HCT116 (cell line): ENCODE data around the gene TCF19.

Source experiments
- EZH2 ChIP-seq: fragments of 200-600 bp; sonication (generic); IDR thresholded peaks from 2 replicates; pipeline ENCODE4 v1.6.1; 2017; ENCODE audit warnings: antibody characterized with exemption, mixed run types
- POLR2AphosphoS5 ChIP-seq: IDR thresholded peaks from 2 replicates; pipeline ENCODE4 v1.6.1; 2011; ENCODE audit warnings: mild to moderate bottlenecking, low read depth, low read length, moderate library complexity
- YY1 ChIP-seq: IDR thresholded peaks from 2 replicates; pipeline ENCODE4 v1.6.1; 2011; ENCODE audit warnings: low read length, low read depth, moderate library complexity, mild to moderate bottlenecking; ENCODE audit not compliant: insufficient replicate concordance; ENCODE audit errors: extremely low read depth
- TF ChIP-seq, protein P1 (sequence below), 3 experiments: fragments of 200-600 bp in 1 of 3; sonication (generic) in 1 of 3; IDR thresholded peaks in 2 of 3; conservative IDR thresholded peaks in 1 of 3; 2 replicates each; pipeline ENCODE4 v1.5.1; 2012 to 2017; ENCODE audit warnings: low read depth in 2 of 3, low read length in 2 of 3, antibody characterized with exemption in 1 of 3, borderline replicate concordance in 1 of 3, control low read depth in 1 of 3, mild to moderate bottlenecking in 1 of 3, mixed read lengths in 1 of 3, mixed run types in 1 of 3, moderate library complexity in 1 of 3; ENCODE audit not compliant: insufficient read depth in 1 of 3
- TF ChIP-seq, protein P2 (sequence below): IDR thresholded peaks from 2 replicates; pipeline ENCODE4 v1.6.1; 2012

GRCh38 chr6:31161216-31162126 is 3.1 kb downstream of the TCF19 start:
- TF ChIP-seq EZH2, result no peak
- no peak for TF ChIP-seq YY1
- TF ChIP-seq, protein P1, sequence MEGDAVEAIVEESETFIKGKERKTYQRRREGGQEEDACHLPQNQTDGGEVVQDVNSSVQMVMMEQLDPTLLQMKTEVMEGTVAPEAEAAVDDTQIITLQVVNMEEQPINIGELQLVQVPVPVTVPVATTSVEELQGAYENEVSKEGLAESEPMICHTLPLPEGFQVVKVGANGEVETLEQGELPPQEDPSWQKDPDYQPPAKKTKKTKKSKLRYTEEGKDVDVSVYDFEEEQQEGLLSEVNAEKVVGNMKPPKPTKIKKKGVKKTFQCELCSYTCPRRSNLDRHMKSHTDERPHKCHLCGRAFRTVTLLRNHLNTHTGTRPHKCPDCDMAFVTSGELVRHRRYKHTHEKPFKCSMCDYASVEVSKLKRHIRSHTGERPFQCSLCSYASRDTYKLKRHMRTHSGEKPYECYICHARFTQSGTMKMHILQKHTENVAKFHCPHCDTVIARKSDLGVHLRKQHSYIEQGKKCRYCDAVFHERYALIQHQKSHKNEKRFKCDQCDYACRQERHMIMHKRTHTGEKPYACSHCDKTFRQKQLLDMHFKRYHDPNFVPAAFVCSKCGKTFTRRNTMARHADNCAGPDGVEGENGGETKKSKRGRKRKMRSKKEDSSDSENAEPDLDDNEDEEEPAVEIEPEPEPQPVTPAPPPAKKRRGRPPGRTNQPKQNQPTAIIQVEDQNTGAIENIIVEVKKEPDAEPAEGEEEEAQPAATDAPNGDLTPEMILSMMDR (IDR thresholded peaks at IDR 0.05 in 2 of 3, conservative IDR thresholded peaks at IDR 0.05 in 1 of 3; ENCODE audit: borderline replicate concordance in 1 of 3, insufficient read depth in 1 of 3, low read depth in 2 of 3, low read length in 2 of 3), result no peak
- TF ChIP-seq, protein P2, sequence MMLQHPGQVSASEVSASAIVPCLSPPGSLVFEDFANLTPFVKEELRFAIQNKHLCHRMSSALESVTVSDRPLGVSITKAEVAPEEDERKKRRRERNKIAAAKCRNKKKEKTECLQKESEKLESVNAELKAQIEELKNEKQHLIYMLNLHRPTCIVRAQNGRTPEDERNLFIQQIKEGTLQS, result no peak
- no peak for TF ChIP-seq POLR2AphosphoS5
